ACHN (cell line): ENCODE results near the gene HAVCR1.
"Not testable (repeated sequence)": the region's sequence is repeated elsewhere in the genome, so short reads cannot be mapped to it uniquely, and the experiment has no call there.

Source experiments
- DNase-seq: peaks from one replicate; pipeline ENCODE4 v3.0.0-alpha.2; 2015
- in situ Hi-C: cut with HindIII; loops from 2 replicates; pipeline ENCODE4 v1.10.0; 2017; ENCODE audit warnings: low sequenced_read_pairs, low pct_ligation_motif_present, low pct_unique_long_range_greater_than_20kb

Gene HAVCR1

DNA sequence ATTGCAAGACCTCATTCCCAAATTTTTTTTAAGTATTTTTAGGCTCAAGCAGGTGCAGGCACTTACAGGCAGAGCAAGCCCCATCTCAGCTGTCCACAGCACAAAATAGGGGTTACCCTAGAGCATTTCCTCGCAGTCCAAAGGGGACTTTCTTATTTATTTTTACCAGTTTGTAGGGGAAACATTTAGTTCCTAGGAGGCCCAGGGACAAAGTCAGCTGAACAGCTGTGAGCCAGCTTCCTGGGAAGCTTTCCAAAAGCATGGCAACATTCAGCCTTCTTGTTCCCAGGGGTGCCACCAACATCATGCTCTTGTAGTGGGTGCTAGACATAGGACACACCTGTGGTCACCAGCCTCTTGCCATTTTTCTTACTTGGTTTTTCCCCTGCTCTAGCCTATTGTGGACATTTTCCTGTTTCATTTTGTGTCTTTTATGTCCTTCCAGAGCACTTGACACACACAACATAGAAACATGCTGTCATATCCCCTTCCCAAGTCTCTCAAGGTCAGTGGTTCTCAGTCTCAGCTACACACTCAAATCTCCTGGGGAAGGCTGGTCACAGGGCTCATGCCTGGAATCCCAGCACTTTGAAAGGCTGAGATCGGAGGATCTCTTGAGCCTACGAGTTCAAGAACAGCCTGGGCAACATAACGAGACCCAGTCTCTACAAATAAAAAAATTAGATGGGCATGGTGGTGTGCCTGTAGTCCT is 38.2 kb downstream of the HAVCR1 start:
- in situ Hi-C loops: no loop called here
- no peak for DNase-seq

DNA sequence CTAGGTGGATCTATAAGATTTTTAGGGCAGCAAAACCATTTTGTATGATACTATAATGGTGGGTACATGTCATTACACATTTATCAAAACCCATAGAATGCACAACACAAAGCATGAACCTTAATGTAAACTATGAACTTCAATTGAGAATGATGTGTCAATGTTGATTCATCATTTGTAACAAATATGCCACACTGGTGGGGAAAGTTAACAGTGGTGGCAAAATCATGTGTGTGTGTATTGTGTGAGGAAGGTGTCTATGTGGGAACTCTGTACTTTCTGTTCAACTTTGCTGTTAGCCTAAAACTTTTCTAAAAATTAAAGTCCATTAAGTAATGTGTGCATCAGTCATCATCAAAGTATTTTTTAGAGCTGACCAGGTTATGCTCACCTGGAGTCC is 38.9 kb downstream of the HAVCR1 start:
- in situ Hi-C loops: no loop called here
- no peak for DNase-seq

DNA sequence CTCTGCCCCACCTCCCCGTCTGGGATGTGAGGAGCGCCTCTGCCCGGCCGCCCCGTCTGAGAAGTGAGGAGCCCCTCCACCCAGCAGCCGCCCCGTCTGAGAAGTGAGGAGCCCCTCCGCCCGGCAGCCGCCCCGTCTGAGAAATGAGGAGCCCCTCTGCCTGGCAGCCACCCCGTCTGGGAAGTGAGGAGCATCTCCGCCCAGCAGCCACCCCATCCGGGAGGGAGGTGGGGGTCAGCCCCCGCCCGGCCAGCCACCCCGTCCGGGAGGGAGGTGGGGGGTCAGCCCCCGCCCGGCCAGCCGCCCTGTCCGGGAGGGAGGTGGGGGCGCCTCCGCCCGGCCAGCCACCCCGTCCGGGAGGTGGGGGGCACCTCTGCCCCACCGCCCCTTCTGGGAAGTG is 44.8 kb downstream of the HAVCR1 start:
- in situ Hi-C loops, DNase-seq: not testable (repeated sequence)

DNA sequence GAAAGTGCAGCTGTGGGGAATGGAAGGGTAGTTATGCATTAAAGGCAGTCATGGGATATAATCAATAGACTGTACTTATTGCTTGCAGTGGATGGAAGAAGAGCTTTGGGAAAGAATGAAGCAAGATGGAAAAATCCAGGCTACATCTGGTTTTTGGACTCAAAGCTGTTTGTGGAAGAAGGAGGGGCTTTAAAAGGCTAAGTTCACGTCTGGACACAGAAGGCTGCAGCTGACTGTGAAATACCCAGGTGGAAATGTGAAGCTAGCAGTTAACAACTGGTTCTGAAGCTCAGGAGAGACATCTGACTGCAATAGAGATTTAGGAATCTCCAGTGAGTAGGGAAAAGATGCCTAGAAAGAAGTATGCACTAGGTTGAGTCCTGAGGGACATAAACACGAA is 52.7 kb downstream of the HAVCR1 start:
- in situ Hi-C loops: no loop called here
- no peak for DNase-seq

- peak; percentile 64 for DNase-seq
- in situ Hi-C loops: no loop called here
Observed at GRCh38 chr5:157004893-157005551, 53.9 kb downstream of the HAVCR1 start.

GRCh38 chr5:156991714-156992113 is 67.2 kb downstream of the HAVCR1 start:
- DNase-seq: no peak

GRCh38 chr5:156984064-156984463 is 74.9 kb downstream of the HAVCR1 start:
- no peak for DNase-seq
- in situ Hi-C loops: no loop called here

More at GRCh38 chr5:156991714-156992113, 67.2 kb downstream of the HAVCR1 start:
- in situ Hi-C loops: no loop called here

DNA sequence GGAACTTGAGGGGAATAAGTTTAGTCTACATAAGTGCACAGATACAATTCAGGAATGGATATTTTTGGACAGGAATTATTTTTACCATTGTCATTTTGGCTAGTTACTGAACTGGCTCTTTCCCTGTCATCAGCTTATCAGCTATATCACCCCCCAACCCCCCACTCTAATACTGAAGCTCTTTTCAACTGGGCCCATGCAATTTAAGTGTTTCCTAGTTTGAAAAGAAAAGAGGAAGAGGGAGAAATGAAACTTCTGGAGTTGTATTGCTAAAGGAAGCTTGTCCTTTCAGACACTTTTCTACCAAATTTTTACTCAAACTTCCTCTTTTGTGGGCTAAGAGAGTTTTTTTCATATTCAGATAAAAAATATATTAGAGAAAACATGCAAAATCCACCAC is 77.4 kb downstream of the HAVCR1 start:
- in situ Hi-C loops: no loop called here
- DNase-seq: no peak
